ENCODE measurements around the gene TAF10.

Gene TAF10

GRCh38 chr11:6583584-6583983 is 28.4 kb downstream of the TAF10 start:
- no peak for DNase-seq (ENCODE audit: low spot score)

GRCh38 chr11:6579681-6580080 is 32.3 kb downstream of the TAF10 start:
- DNase-seq (ENCODE audit: low spot score) = no peak

DNA sequence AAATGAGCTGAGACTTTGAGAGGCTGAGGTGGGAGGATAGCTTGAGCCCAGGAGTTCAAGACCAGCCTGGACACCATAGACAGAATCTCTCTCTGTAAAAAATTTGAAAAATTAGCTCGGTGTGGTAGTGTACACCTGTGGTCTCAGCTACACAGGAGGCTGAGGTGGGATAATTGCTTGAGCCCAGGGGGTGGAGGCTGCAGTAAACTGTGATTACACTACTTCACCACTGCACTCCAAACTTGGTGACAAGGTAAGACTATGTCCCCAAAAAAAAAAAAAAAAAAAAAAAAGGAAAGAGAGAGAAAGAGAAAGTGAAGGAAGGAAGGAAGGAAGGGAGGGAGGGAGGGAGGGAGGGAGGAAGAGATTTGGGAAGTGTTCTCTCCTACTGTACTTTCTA is 33.9 kb downstream of the TAF10 start:
- no peak for DNase-seq (ENCODE audit: low spot score)

- peak; percentile 35 for DNase-seq (ENCODE audit: low spot score)
Measured at GRCh38 chr11:6576471-6577373, 35.3 kb downstream of the TAF10 start.

GRCh38 chr11:6574816-6575715 is 37.0 kb downstream of the TAF10 start:
- DNase-seq (ENCODE audit: low spot score) = no peak

DNA sequence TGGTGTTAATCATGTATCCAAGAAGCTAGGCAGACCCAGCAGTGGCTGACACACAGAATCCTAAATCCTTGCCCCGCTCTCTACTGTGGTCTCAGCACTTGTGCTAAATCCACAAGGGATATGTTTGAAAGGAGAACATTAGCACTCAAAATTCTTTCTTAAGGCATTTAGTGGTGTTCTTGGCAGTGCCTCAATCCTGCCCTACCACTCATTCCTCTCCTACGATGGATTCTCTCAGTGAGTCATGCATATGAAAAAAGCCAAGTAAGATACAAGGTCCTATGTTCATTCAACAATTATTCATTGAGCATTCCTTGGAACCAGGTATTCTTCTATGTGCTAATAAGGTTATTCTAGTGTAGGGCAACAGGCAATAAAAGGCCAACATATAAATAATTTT is 39.8 kb downstream of the TAF10 start:
- no peak for DNase-seq (ENCODE audit: low spot score)

- DNase-seq (ENCODE audit: low spot score) = no peak
Measured at GRCh38 chr11:6571434-6572008, 40.5 kb downstream of the TAF10 start.

DNA sequence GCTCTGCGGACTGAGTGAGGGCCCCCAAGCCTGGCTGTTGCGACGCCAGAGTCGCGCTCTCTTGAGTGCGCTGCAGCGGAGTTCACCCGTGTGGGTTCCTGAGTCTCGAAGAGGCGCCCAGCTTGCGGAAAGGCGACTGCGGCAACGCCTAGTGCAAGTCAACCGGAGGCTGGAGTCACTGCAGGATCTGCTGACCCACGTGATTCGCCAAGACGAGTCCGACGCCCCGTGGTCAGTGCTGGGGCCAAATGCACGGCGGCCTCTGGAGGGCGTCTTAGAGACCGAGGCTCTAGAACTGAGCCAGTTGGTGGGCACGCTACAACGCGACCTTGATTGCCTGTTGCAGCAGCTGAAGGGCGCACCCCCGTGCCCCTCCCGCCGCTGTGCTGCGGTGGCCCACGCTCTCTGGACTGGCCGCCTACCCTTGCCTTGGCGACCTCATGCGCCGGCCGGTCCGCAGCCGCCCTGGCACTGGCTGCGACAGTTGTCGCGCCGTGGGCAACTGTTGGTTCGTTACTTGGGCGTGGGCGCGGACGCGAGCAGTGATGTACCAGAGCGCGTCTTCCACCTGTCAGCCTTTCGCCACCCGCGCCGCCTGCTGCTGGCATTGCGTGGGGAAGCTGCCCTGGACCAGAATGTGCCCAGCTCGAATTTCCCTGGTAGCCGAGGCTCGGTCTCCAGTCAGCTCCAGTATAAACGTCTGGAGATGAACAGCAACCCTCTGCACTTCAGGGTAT is 41.2 kb downstream of the TAF10 start:
- no peak for DNase-seq (ENCODE audit: low spot score)

DNA sequence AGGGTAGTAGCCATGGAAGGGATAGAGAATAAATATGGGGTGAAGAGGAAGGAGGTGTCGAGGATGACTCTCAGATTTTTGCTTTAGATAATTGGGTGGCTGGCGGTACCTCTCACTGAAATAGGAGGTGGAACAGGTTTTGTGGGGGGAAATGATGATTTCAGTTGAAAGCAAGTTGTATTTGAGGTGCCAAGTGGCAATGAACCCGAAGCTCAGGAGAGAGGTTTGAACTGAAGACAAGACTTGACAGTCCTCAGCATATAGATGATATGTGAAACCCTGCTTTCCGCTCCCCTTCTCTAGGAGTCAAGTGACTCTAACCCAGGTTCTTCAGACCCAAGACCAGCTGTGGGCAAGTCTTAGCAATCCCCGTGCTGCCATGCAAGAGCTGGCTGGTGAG is 42.3 kb downstream of the TAF10 start:
- DNase-seq (ENCODE audit: low spot score) = no peak

DNA sequence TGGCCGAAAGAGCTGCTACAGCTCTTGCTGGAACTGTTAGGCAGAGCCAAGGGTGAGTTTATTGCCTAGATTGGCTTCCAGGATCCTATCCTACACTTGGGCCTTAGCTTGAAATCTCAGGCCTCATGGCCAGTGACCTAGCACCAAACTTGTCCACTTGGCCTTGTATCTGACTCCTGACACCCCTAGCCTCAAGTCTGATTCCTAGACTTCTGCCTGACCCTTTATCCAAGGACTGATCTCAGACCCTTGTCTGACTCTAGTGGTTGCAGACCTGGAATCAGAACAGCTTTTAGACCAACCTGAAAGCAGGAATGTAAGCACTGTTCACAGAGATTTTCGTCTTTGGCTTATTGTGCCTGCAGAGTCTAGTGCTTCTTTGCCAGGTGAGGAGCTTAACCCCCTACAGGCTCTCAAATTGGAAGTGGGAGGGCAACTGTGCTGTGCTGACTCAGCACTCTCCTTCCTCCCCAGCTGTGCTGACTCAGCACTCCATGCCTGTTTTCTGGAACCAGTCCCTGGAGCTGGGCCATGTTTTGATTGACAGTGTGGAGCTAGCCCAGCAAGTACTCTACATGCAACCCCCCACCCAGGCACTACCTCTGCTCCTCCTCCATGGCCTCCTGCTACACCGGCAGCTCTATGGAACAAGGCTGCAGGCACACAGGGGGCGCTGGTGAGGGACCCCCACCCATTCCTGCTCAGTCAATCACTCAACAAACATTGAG is 43.7 kb downstream of the TAF10 start:
- no peak for DNase-seq (ENCODE audit: low spot score)

DNA sequence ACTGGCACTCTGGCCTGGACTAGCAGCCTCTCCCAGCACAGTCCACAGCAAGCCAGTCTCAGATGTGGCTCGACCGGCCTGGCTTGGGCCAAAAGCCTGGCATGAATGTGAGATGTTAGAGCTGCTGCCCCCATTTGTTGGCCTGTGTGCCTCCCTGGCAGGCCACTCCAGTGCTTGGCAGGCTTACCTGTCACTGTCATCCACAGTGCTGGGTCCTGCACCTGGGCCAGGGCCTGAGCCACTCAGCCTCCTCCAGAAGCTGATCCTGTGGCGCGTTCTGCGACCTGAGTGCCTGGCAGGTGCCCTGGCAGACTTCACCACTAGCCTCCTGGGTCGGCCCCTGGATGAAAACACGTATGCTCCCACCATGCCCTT is 44.7 kb downstream of the TAF10 start:
- no peak for DNase-seq (ENCODE audit: low spot score)

GRCh38 chr11:6566704-6567370 is 45.2 kb downstream of the TAF10 start:
- no peak for DNase-seq (ENCODE audit: low spot score)

GRCh38 chr11:6565988-6566703 is 45.9 kb downstream of the TAF10 start:
- no peak for DNase-seq (ENCODE audit: low spot score)

GRCh38 chr11:6565325-6565724 is 46.7 kb downstream of the TAF10 start:
- DNase-seq (ENCODE audit: low spot score) = no peak

DNA sequence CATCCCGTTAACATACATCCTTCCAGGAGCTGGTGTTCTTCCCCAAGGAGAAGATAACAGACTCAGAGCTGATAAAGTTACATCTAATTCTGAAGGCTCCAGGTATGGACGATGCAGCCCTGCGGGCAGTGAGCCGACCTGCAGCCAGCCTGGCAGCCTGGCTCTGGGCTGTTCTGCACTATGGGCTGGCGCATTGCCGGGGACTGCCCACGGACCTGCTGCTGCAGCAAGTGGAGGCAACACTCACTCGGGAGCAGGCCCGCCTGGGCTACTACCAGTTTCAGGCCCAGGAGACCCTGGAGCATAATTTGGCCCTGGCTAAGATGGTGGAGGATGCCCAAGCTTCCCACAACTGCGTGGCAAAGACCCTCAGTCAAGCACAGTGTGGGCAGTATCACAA is 48.3 kb downstream of the TAF10 start:
- no peak for DNase-seq (ENCODE audit: low spot score)

GRCh38 chr11:6563121-6563619 is 48.8 kb downstream of the TAF10 start:
- DNase-seq (ENCODE audit: low spot score) = no peak

GRCh38 chr11:6561288-6561687 is 50.7 kb downstream of the TAF10 start:
- no peak for DNase-seq (ENCODE audit: low spot score)
